Neural crest cell (in vitro differentiated cells): ENCODE data around the gene AMELX. TPM values are rescaled to one million over a fixed set of nuclear protein-coding genes. Genes with fewer than 3 reads are reported as not detected.

Experiments used
- DNase-seq: peaks from one replicate; pipeline ENCODE4 v3.0.0; 2021; ENCODE audit warnings: low read depth, mixed read lengths, low spot score
- H3K27ac Mint-ChIP-seq: one replicate; pipeline ENCODE4 v1.8.0; 2021; ENCODE audit warnings: mild to moderate bottlenecking, mixed read lengths; ENCODE audit not compliant: unreplicated experiment
- H3K27me3 Mint-ChIP-seq: 2 replicates; pipeline ENCODE4 v1.8.0; 2021; ENCODE audit warnings: low read depth, mild to moderate bottlenecking, mixed read lengths
- H3K36me3 Mint-ChIP-seq: 2 replicates; pipeline ENCODE4 v1.8.0; 2021; ENCODE audit warnings: low read depth, mild to moderate bottlenecking, mixed read lengths
- H3K4me1 Mint-ChIP-seq: 2 replicates; pipeline ENCODE4 v1.8.0; 2021; ENCODE audit warnings: mixed read lengths
- H3K4me3 Mint-ChIP-seq: one replicate; pipeline ENCODE4 v1.8.0; 2021; ENCODE audit warnings: mild to moderate bottlenecking, mixed read lengths
- H3K9me3 Mint-ChIP-seq: 2 replicates; pipeline ENCODE4 v1.8.0; 2021; ENCODE audit warnings: mixed read lengths
- total RNA-seq: library from RNA; stranded (reverse); gene quantifications from 2 replicates; pipeline ENCODE4 v1.2.1, GENCODE V29; 2021
- TF ChIP-seq, protein P1 (sequence below): fragments of 200-600 bp; sonication (generic); conservative IDR thresholded peaks from 2 replicates; pipeline ENCODE4 v1.5.0; 2021; ENCODE audit warnings: antibody characterized with exemption, mild to moderate bottlenecking

Gene AMELX
- total RNA-seq, 1 donor from 2014 or later, result not detected

GRCh38 chrX:11259437-11259836 is 33.8 kb upstream of the AMELX start:
- TF ChIP-seq, protein P1, sequence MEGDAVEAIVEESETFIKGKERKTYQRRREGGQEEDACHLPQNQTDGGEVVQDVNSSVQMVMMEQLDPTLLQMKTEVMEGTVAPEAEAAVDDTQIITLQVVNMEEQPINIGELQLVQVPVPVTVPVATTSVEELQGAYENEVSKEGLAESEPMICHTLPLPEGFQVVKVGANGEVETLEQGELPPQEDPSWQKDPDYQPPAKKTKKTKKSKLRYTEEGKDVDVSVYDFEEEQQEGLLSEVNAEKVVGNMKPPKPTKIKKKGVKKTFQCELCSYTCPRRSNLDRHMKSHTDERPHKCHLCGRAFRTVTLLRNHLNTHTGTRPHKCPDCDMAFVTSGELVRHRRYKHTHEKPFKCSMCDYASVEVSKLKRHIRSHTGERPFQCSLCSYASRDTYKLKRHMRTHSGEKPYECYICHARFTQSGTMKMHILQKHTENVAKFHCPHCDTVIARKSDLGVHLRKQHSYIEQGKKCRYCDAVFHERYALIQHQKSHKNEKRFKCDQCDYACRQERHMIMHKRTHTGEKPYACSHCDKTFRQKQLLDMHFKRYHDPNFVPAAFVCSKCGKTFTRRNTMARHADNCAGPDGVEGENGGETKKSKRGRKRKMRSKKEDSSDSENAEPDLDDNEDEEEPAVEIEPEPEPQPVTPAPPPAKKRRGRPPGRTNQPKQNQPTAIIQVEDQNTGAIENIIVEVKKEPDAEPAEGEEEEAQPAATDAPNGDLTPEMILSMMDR, result no peak

DNA sequence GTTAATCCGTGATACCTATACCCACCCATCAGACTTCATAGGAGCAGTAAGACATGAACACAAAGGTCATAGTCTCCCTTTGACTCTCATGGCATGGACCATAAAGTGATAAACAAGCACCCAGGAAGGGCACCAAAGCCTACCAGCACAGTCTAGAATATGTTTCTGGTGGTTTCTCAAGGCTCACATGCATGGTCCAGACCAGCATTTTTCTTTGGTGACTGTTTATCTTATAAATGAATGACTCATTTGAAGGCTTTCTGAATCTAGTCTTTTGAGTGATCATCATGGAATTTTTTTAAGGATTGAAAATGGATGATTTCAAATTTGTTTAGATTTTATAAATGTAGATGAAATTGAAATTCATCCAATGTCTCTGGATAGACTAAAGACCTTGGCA is 32.0 kb upstream of the AMELX start:
- Mint-ChIP-seq H3K27ac (no peak overlapping the region), H3K4me1 (peaks cover 8% of the 10 kb centered on the region), H3K9me3 (peaks cover 3% of the 10 kb centered on the region), H3K4me3 (no peak overlapping the region), H3K36me3 (no peaks in the 10 kb centered on the region), H3K27me3 (no peaks in the 10 kb centered on the region)
- no peak for DNase-seq
- TF ChIP-seq, protein P1, result no peak

More at GRCh38 chrX:11259437-11259836, 33.8 kb upstream of the AMELX start:
- peaks cover 6% of the 10 kb centered on the region for H3K9me3 Mint-ChIP-seq
- DNase-seq, result no peak
- no peak overlapping the region for H3K4me3 Mint-ChIP-seq
- no peaks in the 10 kb centered on the region for H3K4me1 Mint-ChIP-seq
- no peaks in the 10 kb centered on the region for H3K36me3 Mint-ChIP-seq
- H3K27ac Mint-ChIP-seq, result no peak overlapping the region
- no peaks in the 10 kb centered on the region for H3K27me3 Mint-ChIP-seq

DNA sequence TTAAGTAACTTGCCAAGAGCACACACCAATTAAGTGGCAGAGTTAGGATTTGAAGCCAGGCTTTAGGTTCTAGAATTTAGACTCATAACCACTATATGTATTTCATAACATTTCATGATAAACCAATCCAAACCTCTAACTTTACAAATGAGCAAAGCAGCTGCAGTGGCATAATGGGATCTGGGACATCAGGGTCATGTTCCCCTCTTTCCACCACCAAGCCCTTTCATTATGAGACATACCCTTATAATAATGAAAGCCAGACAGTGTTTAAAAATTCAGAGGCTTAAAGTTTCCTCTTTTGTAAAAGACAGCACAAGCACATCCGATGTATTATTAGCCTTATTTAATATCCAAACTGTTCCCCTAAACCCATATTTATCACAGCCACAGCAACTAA is 28.3 kb upstream of the AMELX start:
- H3K4me3 Mint-ChIP-seq, result no peak overlapping the region
- H3K4me1 Mint-ChIP-seq, result peaks cover 12% of the 10 kb centered on the region
- no peaks in the 10 kb centered on the region for H3K9me3 Mint-ChIP-seq

DNA sequence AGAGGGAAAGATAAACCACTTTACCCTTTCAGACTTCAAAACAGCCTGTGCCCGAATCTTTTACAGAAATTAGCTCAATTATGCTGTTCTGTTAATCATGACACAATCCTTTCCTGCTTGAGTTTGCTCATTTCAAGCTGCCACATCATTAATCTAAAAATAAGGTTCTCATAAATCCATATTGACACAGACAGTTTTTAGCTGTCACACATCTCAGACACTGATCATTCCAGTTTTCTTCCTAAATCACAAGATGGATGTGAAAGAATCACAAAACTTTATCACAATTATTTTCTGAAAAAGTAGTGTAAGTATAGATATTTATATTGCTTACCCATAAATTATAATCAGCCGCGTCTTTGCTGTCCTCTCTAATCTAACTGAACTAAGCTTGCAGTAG is 27.9 kb upstream of the AMELX start:
- Mint-ChIP-seq H3K36me3 (no peaks in the 10 kb centered on the region), H3K27ac (no peak overlapping the region), H3K9me3 (no peaks in the 10 kb centered on the region), H3K4me1 (peaks cover 12% of the 10 kb centered on the region), H3K27me3 (no peaks in the 10 kb centered on the region), H3K4me3 (no peak overlapping the region)
- no peak for DNase-seq
- TF ChIP-seq, protein P1, result no peak

More for the DNA sequence above, 28.3 kb upstream of the AMELX start:
- H3K36me3 Mint-ChIP-seq, result no peaks in the 10 kb centered on the region
- no peaks in the 10 kb centered on the region for H3K27me3 Mint-ChIP-seq
- no peak overlapping the region for H3K27ac Mint-ChIP-seq
- DNase-seq, result no peak
- TF ChIP-seq, protein P1, result no peak

DNA sequence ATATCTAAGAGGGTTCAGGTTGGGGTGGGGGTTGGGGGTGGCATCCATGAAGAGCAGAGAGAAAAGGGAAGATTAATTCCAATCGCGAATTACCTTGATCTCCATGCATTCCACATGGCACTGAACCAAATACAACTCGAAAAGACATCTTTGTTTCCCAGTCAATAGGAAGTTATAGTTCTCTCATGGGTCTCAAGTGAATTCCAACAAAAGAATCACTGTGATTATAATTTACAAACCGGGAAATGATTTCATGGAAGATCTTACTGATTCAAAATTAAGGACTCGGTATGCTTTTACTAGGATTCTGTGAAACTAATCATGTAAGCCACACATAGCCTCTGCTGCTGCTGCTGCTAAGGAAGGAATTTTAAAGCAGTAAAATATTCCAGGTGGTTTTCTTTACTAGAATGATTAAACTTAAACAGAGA is 26.6 kb upstream of the AMELX start:
- Mint-ChIP-seq H3K9me3 (no peaks in the 10 kb centered on the region), H3K36me3 (no peaks in the 10 kb centered on the region), H3K27me3 (no peaks in the 10 kb centered on the region), H3K4me3 (no peak overlapping the region), H3K27ac (no peak overlapping the region), H3K4me1 (peaks cover 12% of the 10 kb centered on the region)
- no peak for DNase-seq
- TF ChIP-seq, protein P1, result no peak

- no peak for DNase-seq
- no peak overlapping the region for H3K4me3 Mint-ChIP-seq
- H3K4me1 Mint-ChIP-seq, result peaks cover 12% of the 10 kb centered on the region
- TF ChIP-seq, protein P1, result no peak
- no peaks in the 10 kb centered on the region for H3K27me3 Mint-ChIP-seq
- no peaks in the 10 kb centered on the region for H3K36me3 Mint-ChIP-seq
- no peak overlapping the region for H3K27ac Mint-ChIP-seq
- no peaks in the 10 kb centered on the region for H3K9me3 Mint-ChIP-seq
Measured at GRCh38 chrX:11267425-11267824, 25.8 kb upstream of the AMELX start.
